HEK293 (cell line): ENCODE results near the gene GOLGA6C.
"Not testable (repeated sequence)": the region's sequence is repeated elsewhere in the genome, so short reads cannot be mapped to it uniquely, and the experiment has no call there.

ENCODE experiments used
- GLI2 ChIP-seq: fragments of 450-650 bp; formaldehyde crosslinking; IDR thresholded peaks from 2 replicates; pipeline ENCODE4; 2017; ENCODE audit warnings: missing biosample characterization, missing genetic modification characterization, low read depth, borderline replicate concordance
- PRDM1 ChIP-seq: fragments of 450-650 bp; formaldehyde crosslinking; IDR thresholded peaks from 2 replicates; pipeline ENCODE4; 2016; ENCODE audit warnings: missing biosample characterization, missing genetic modification characterization
- TCF7L2 ChIP-seq: IDR thresholded peaks from 2 replicates; pipeline ENCODE4 v1.6.1; 2011; ENCODE audit warnings: low read depth, mild to moderate bottlenecking, inconsistent platforms, low read length, moderate library complexity, borderline replicate concordance
- YY1 ChIP-seq: fragments of 450-650 bp; formaldehyde crosslinking; IDR thresholded peaks from 2 replicates; pipeline ENCODE4 v1.5.1; 2018; ENCODE audit warnings: missing biosample characterization, missing genetic modification characterization
- ZBTB8A ChIP-seq: fragments of 450-650 bp; formaldehyde crosslinking; IDR thresholded peaks from 2 replicates; pipeline ENCODE4 v1.5.1; 2016; ENCODE audit warnings: missing biosample characterization, missing genetic modification characterization
- ZEB2 ChIP-seq: fragments of 450-650 bp; formaldehyde crosslinking; IDR thresholded peaks from 2 replicates; pipeline ENCODE4 v1.5.1; 2016; ENCODE audit warnings: missing biosample characterization, missing genetic modification characterization
- ZNF114 ChIP-seq: fragments of 450-650 bp; formaldehyde crosslinking; IDR thresholded peaks from 2 replicates; pipeline ENCODE4 v1.5.0; 2017; ENCODE audit warnings: missing biosample characterization, missing genetic modification characterization
- ZNF138 ChIP-seq: fragments of 450-650 bp; formaldehyde crosslinking; IDR thresholded peaks from 2 replicates; pipeline ENCODE4 v1.5.1; 2016; ENCODE audit warnings: missing biosample characterization, missing genetic modification characterization, borderline replicate concordance
- ZNF350 ChIP-seq: fragments of 450-650 bp; formaldehyde crosslinking; IDR thresholded peaks from 2 replicates; pipeline ENCODE4 v1.5.0; 2017; ENCODE audit warnings: missing biosample characterization, mild to moderate bottlenecking, missing genetic modification characterization
- TF ChIP-seq, protein P1 (sequence below): fragments of 450-650 bp; formaldehyde crosslinking; IDR thresholded peaks from 2 replicates; pipeline ENCODE4 v1.5.1; 2016; ENCODE audit warnings: missing biosample characterization, missing genetic modification characterization
- TF ChIP-seq, protein P2 (sequence below): fragments of 450-650 bp; formaldehyde crosslinking; IDR thresholded peaks from 2 replicates; pipeline ENCODE4 v1.5.1; 2016; ENCODE audit warnings: missing biosample characterization, missing genetic modification characterization
- TF ChIP-seq, protein P3 (sequence below): fragments of 450-650 bp; formaldehyde crosslinking; IDR thresholded peaks from 2 replicates; pipeline ENCODE4 v1.5.1; 2016; ENCODE audit warnings: missing biosample characterization, missing genetic modification characterization
- TF ChIP-seq, protein P4 (sequence below): fragments of 450-650 bp; formaldehyde crosslinking; IDR thresholded peaks from 2 replicates; pipeline ENCODE4 v1.5.1; 2016; ENCODE audit warnings: missing biosample characterization, missing genetic modification characterization, low read depth

DNA sequence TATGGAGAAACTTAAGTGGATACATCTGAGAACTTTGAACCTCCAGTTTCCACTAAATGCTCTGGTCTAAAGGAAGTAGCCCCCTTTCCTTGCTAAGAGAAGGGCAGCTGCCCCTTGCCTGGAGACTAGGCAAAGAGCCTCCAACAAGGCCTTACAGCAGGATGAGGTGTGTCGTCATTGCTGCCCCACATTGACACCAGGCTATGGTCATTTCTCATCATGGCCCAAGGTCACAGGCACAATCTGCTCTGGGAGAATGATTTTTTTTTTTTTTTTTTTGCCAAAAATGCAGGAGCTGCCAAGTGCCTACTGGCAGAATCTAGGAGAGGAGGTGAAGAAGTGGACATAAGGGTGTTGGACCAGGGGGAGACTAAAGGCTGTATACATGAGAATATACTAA is 12.4 kb upstream of the GOLGA6C start:
- TF ChIP-seq, protein P1, sequence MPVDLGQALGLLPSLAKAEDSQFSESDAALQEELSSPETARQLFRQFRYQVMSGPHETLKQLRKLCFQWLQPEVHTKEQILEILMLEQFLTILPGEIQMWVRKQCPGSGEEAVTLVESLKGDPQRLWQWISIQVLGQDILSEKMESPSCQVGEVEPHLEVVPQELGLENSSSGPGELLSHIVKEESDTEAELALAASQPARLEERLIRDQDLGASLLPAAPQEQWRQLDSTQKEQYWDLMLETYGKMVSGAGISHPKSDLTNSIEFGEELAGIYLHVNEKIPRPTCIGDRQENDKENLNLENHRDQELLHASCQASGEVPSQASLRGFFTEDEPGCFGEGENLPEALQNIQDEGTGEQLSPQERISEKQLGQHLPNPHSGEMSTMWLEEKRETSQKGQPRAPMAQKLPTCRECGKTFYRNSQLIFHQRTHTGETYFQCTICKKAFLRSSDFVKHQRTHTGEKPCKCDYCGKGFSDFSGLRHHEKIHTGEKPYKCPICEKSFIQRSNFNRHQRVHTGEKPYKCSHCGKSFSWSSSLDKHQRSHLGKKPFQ (tag by site-specific recombination): not testable (repeated sequence)
- TF ChIP-seq, protein P2, sequence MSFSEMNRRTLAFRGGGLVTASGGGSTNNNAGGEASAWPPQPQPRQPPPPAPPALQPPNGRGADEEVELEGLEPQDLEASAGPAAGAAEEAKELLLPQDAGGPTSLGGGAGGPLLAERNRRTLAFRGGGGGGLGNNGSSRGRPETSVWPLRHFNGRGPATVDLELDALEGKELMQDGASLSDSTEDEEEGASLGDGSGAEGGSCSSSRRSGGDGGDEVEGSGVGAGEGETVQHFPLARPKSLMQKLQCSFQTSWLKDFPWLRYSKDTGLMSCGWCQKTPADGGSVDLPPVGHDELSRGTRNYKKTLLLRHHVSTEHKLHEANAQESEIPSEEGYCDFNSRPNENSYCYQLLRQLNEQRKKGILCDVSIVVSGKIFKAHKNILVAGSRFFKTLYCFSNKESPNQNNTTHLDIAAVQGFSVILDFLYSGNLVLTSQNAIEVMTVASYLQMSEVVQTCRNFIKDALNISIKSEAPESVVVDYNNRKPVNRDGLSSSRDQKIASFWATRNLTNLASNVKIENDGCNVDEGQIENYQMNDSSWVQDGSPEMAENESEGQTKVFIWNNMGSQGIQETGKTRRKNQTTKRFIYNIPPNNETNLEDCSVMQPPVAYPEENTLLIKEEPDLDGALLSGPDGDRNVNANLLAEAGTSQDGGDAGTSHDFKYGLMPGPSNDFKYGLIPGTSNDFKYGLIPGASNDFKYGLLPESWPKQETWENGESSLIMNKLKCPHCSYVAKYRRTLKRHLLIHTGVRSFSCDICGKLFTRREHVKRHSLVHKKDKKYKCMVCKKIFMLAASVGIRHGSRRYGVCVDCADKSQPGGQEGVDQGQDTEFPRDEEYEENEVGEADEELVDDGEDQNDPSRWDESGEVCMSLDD (tag by site-specific recombination): not testable (repeated sequence)
- not testable (repeated sequence) for TF ChIP-seq PRDM1; TCF7L2; ZBTB8A (tag by site-specific recombination); GLI2 (tag by site-specific recombination); ZEB2 (tag by site-specific recombination); YY1 (tag by site-specific recombination); ZNF350 (tag by site-specific recombination); ZNF138 (tag by site-specific recombination); ZNF114 (tag by site-specific recombination)
- TF ChIP-seq, protein P3, sequence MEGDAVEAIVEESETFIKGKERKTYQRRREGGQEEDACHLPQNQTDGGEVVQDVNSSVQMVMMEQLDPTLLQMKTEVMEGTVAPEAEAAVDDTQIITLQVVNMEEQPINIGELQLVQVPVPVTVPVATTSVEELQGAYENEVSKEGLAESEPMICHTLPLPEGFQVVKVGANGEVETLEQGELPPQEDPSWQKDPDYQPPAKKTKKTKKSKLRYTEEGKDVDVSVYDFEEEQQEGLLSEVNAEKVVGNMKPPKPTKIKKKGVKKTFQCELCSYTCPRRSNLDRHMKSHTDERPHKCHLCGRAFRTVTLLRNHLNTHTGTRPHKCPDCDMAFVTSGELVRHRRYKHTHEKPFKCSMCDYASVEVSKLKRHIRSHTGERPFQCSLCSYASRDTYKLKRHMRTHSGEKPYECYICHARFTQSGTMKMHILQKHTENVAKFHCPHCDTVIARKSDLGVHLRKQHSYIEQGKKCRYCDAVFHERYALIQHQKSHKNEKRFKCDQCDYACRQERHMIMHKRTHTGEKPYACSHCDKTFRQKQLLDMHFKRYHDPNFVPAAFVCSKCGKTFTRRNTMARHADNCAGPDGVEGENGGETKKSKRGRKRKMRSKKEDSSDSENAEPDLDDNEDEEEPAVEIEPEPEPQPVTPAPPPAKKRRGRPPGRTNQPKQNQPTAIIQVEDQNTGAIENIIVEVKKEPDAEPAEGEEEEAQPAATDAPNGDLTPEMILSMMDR (tag by site-specific recombination): not testable (repeated sequence)
- TF ChIP-seq, protein P4, sequence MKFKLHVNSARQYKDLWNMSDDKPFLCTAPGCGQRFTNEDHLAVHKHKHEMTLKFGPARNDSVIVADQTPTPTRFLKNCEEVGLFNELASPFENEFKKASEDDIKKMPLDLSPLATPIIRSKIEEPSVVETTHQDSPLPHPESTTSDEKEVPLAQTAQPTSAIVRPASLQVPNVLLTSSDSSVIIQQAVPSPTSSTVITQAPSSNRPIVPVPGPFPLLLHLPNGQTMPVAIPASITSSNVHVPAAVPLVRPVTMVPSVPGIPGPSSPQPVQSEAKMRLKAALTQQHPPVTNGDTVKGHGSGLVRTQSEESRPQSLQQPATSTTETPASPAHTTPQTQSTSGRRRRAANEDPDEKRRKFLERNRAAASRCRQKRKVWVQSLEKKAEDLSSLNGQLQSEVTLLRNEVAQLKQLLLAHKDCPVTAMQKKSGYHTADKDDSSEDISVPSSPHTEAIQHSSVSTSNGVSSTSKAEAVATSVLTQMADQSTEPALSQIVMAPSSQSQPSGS (tag by site-specific recombination): not testable (repeated sequence)
